DOHH2 (cell line): ENCODE measurements around the gene ORMDL1.

Experiments used
- H3F3A ChIP-seq: fragments of 200-600 bp; sonication (generic), shearing (Covaris generic); 2 replicates; pipeline ENCODE4 v1.6.0; 2016; ENCODE audit warnings: antibody characterized with exemption, mild to moderate bottlenecking; ENCODE audit not compliant: control insufficient read depth, insufficient read depth
- H3K27ac ChIP-seq: fragments of 200-600 bp; sonication (generic); 2 replicates; pipeline ENCODE4 v1.5.1; 2014; ENCODE audit warnings: low read depth, mild to moderate bottlenecking, low read length, moderate library complexity
- H3K27me3 ChIP-seq: fragments of 200-600 bp; sonication (generic); 2 replicates; pipeline ENCODE4 v1.6.1; 2014; ENCODE audit warnings: mild to moderate bottlenecking, low read length, mixed read lengths; ENCODE audit not compliant: control insufficient read depth
- H3K36me3 ChIP-seq: fragments of 200-600 bp; sonication (generic); 2 replicates; pipeline ENCODE4 v1.6.1; 2014; ENCODE audit warnings: mild to moderate bottlenecking, low read length, moderate library complexity, mixed read lengths; ENCODE audit not compliant: control insufficient read depth
- H3K4me1 ChIP-seq: fragments of 200-600 bp; sonication (generic); 2 replicates; pipeline ENCODE4 v1.6.1; 2014; ENCODE audit warnings: mild to moderate bottlenecking, low read length, mixed read lengths; ENCODE audit not compliant: control insufficient read depth
- H3K4me2 ChIP-seq: fragments of 200-600 bp; sonication (generic); 2 replicates; pipeline ENCODE4 v1.6.0; 2014; ENCODE audit warnings: mild to moderate bottlenecking, low read length, moderate library complexity
- H3K4me3 ChIP-seq: fragments of 200-600 bp; sonication (generic); 2 replicates; pipeline ENCODE4 v1.5.1; 2014; ENCODE audit warnings: mild to moderate bottlenecking, low read length, mixed read lengths
- H3K79me2 ChIP-seq: fragments of 200-600 bp; sonication (generic); 2 replicates; pipeline ENCODE4 v1.6.1; 2014; ENCODE audit warnings: mild to moderate bottlenecking, low read length, mixed read lengths; ENCODE audit not compliant: control insufficient read depth
- H3K9me2 ChIP-seq: fragments of 200-600 bp; sonication (generic); replicated peaks from 2 replicates; pipeline ENCODE4 v1.6.1; 2014; ENCODE audit warnings: mild to moderate bottlenecking, low read length, mixed read lengths; ENCODE audit not compliant: control insufficient read depth
- H3K9me3 ChIP-seq: fragments of 200-600 bp; sonication (generic); 2 replicates; pipeline ENCODE4 v1.6.1; 2014; ENCODE audit warnings: antibody characterized with exemption, low read length, mixed read lengths; ENCODE audit not compliant: control insufficient read depth, insufficient read depth
- H4K20me1 ChIP-seq: fragments of 200-600 bp; sonication (generic); 2 replicates; pipeline ENCODE4 v1.6.0; 2014; ENCODE audit warnings: low read depth, mild to moderate bottlenecking, antibody characterized with exemption, low read length, moderate library complexity; ENCODE audit not compliant: control insufficient read depth, insufficient read depth
- EZH2phosphoT487 ChIP-seq: fragments of 200-600 bp; sonication (generic); IDR thresholded peaks from 2 replicates; pipeline ENCODE4 v1.6.1; 2017; ENCODE audit warnings: borderline replicate concordance, mild to moderate bottlenecking, antibody characterized with exemption, low read length, moderate library complexity, mixed read lengths
- TF ChIP-seq, protein P1 (sequence below): fragments of 200-600 bp; sonication (generic); IDR thresholded peaks from one replicate; pipeline ENCODE4 v1.5.1; 2014; ENCODE audit warnings: antibody characterized with exemption, mild to moderate bottlenecking, low read depth, low read length; ENCODE audit not compliant: poor library complexity, severe bottlenecking

The ORMDL1 gene

DNA sequence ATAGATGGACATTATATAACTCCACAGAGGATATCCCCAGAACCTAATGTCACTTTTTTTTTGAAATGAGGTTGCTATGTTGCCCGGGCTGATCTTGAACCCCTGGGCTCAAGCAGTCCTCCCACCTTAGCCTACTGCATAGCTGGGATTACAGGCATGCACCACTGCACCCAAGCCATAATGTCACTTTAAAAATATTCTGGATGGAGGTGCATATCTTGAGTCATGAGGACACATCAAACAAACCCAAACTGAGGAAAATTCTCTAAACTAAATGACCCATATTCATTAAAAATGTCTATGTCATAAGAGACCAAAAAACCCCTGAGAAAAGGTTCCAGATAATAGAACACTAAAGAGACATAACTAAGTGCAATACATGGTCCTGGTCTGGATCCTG lies 57.9 kb downstream of the ORMDL1 start:
- H3K4me2 ChIP-seq = no peak overlapping the region
- no peak overlapping the region for H3K4me3 ChIP-seq
- H3K9me2 ChIP-seq = no peaks in the 10 kb centered on the region
- H3K79me2 ChIP-seq = no peaks in the 10 kb centered on the region
- no peak overlapping the region for H3K27ac ChIP-seq
- H3K4me1 ChIP-seq = no peaks in the 10 kb centered on the region
- no peaks in the 10 kb centered on the region for H3K36me3 ChIP-seq
- no peaks in the 10 kb centered on the region for H4K20me1 ChIP-seq
- no peaks in the 10 kb centered on the region for H3K27me3 ChIP-seq
- no peaks in the 10 kb centered on the region for H3F3A ChIP-seq
- H3K9me3 ChIP-seq = no peaks in the 10 kb centered on the region
- TF ChIP-seq, protein P1, sequence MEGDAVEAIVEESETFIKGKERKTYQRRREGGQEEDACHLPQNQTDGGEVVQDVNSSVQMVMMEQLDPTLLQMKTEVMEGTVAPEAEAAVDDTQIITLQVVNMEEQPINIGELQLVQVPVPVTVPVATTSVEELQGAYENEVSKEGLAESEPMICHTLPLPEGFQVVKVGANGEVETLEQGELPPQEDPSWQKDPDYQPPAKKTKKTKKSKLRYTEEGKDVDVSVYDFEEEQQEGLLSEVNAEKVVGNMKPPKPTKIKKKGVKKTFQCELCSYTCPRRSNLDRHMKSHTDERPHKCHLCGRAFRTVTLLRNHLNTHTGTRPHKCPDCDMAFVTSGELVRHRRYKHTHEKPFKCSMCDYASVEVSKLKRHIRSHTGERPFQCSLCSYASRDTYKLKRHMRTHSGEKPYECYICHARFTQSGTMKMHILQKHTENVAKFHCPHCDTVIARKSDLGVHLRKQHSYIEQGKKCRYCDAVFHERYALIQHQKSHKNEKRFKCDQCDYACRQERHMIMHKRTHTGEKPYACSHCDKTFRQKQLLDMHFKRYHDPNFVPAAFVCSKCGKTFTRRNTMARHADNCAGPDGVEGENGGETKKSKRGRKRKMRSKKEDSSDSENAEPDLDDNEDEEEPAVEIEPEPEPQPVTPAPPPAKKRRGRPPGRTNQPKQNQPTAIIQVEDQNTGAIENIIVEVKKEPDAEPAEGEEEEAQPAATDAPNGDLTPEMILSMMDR = no peak
- TF ChIP-seq EZH2phosphoT487 = no peak

DNA sequence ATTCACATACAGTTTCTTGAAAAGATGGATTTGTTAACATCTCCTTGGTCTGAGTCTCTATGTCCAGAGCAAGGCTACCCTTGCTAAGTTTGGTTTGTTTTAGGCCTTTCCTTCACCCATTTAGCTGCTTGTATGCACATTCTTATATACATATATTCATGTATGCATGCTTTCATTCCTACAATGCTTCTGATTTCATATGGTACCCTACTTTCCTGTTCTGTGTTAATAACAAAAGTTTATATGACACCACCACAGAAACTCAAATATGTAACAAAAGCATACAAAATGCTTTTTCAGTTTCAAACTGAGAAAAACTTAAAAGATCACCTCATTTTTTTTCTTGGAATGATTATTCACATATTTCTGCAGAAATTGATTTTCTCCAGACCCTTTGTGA lies 60.9 kb downstream of the ORMDL1 start:
- Histone ChIP-seq H3K36me3 (no peaks in the 10 kb centered on the region), H3K4me2 (no peak overlapping the region), H3K27me3 (no peaks in the 10 kb centered on the region), H3K79me2 (no peaks in the 10 kb centered on the region), H3K9me2 (no peaks in the 10 kb centered on the region), H3F3A (no peaks in the 10 kb centered on the region), H4K20me1 (no peaks in the 10 kb centered on the region), H3K27ac (no peak overlapping the region), H3K9me3 (no peaks in the 10 kb centered on the region), H3K4me3 (no peak overlapping the region), H3K4me1 (no peaks in the 10 kb centered on the region)
- TF ChIP-seq, protein P1 = no peak
- no peak for TF ChIP-seq EZH2phosphoT487
